WERI-Rb-1 (cell line): ENCODE data around the gene TSPYL6.

Experiments
- DNase-seq: peaks from one replicate; pipeline ENCODE4 v3.0.0-alpha.2; 2020
- H3K27ac ChIP-seq: fragments of 250-450 bp; sonication (Bioruptor Pico); 2 replicates; pipeline ENCODE4 v1.5.1; 2020; ENCODE audit warnings: mild to moderate bottlenecking, moderate library complexity
- H3K27me3 ChIP-seq: fragments of 250-450 bp; sonication (Bioruptor Pico); 2 replicates; pipeline ENCODE4 v1.5.1; 2021; ENCODE audit warnings: mild to moderate bottlenecking, low read depth, moderate library complexity; ENCODE audit not compliant: insufficient read depth, severe bottlenecking
- H3K36me3 ChIP-seq: fragments of 250-450 bp; sonication (Bioruptor Pico); 2 replicates; pipeline ENCODE4 v1.5.1; 2020; ENCODE audit warnings: mild to moderate bottlenecking, moderate library complexity
- H3K4me3 ChIP-seq: 2 replicates; pipeline ENCODE4 v1.5.1; 2011; ENCODE audit warnings: low read depth, mild to moderate bottlenecking, control low read depth, low read length
- H3K9me3 ChIP-seq: fragments of 250-450 bp; sonication (Bioruptor Pico); 2 replicates; pipeline ENCODE4 v1.5.1; 2021; ENCODE audit warnings: mild to moderate bottlenecking, moderate library complexity; ENCODE audit not compliant: severe bottlenecking
- CTCF ChIP-seq: IDR thresholded peaks from 2 replicates; pipeline ENCODE4 v1.5.1; 2011; ENCODE audit warnings: low read depth, mild to moderate bottlenecking, control low read depth, inconsistent platforms, low read length

TSPYL6 gene

GRCh38 chr2:54206596-54206995, 49.4 kb downstream of the TSPYL6 start:
- no peaks in the 10 kb centered on the region for H3K36me3 ChIP-seq
- TF ChIP-seq CTCF, result peak; percentile 23; the same call in 1 of the 2 replicates
- no peaks in the 10 kb centered on the region for H3K27me3 ChIP-seq
- no peak overlapping the region for H3K4me3 ChIP-seq
- H3K27ac ChIP-seq, result no peak overlapping the region
- DNase-seq, result no peak
- no peaks in the 10 kb centered on the region for H3K9me3 ChIP-seq

GRCh38 chr2:54204476-54204875, 51.6 kb downstream of the TSPYL6 start:
- Histone ChIP-seq H3K36me3 (no peaks in the 10 kb centered on the region), H3K27ac (no peak overlapping the region), H3K9me3 (no peaks in the 10 kb centered on the region), H3K27me3 (no peaks in the 10 kb centered on the region), H3K4me3 (no peak overlapping the region)
- no peak for DNase-seq
- no peak for TF ChIP-seq CTCF
